K562 (cell line): Measurements from ENCODE around the gene PCDHA10. TPM values are rescaled to one million over a fixed set of nuclear protein-coding genes. Genes with fewer than 3 reads are reported as not detected.
"Not testable (repeated sequence)": the region's sequence is repeated elsewhere in the genome, so short reads cannot be mapped to it uniquely, and the experiment has no call there.

Source experiments
- ATAC-seq: fragments of 200-7000 bp; cut with Tn5 transposase; 3 replicates; pipeline ENCODE4 v1.9.1; 2020; ENCODE audit warnings: moderate library complexity
- BruUV-seq: library from RNA; stranded (reverse); fragments of 400-500 nt; replicated peaks from 2 replicates; lab custom pipeline; 2021; lab: Mats Ljungman, UMichigan
- CTCF ChIA-PET: fragments of 300-600 bp; formaldehyde crosslinking; extraction: SDS; loops from one replicate; lab custom pipeline; 2021; ENCODE audit warnings: low intra/inter-chr PET ratio; lab: Yijun Ruan, JAX
- POLR2A ChIA-PET: fragments of 300-600, 350-650 bp; sonication (Branson Sonifier 250); formaldehyde crosslinking; extraction: SDS; loops from one replicate; lab custom pipeline; 2021; ENCODE audit warnings: antibody characterized with exemption, inconsistent platforms; lab: Yijun Ruan, JAX
- DNase-seq, 4 experiments: peaks; one replicate each; pipeline versions ENCODE4 v3.0.0 to v3.0.0-alpha.2; 2011 to 2018; ENCODE audit warnings: low spot score in 3 of 4, mixed read lengths in 3 of 4; ENCODE audit errors: extremely low read depth in 1 of 4
- FAIRE-seq: peaks from 2 replicates; lab custom pipeline; 2011; peaks lifted over from hg19 to GRCh38; lab: Jason Lieb, UNC
- H2AFZ ChIP-seq: 2 replicates; pipeline ENCODE4 v1.6.0; 2011; ENCODE audit warnings: low read depth, low read length, control low read depth, inconsistent platforms
- H3K27ac ChIP-seq: fragments of 200-600 bp; 3 replicates; pipeline ENCODE4 v1.8.0; 2011; ENCODE audit warnings: low read depth, mild to moderate bottlenecking, control low read depth, inconsistent platforms, low read length, moderate library complexity, mixed read lengths; ENCODE audit errors: extremely low read depth
- H3K27me3 ChIP-seq, 2 experiments: fragments of 300-600 bp in 1 of 2; 2 replicates in 1 of 2; 3 replicates in 1 of 2; pipeline versions ENCODE4 v1.6.0 to v1.8.0; 2011; ENCODE audit warnings: inconsistent platforms in 2 of 2, low read length in 2 of 2, mild to moderate bottlenecking in 1 of 2, mixed read lengths in 1 of 2, moderate library complexity in 1 of 2; ENCODE audit not compliant: control insufficient read depth in 2 of 2, insufficient read depth in 2 of 2
- H3K36me3 ChIP-seq: fragments of 300-600 bp; 3 replicates; pipeline ENCODE4 v1.8.0; 2011; ENCODE audit warnings: mild to moderate bottlenecking, low read length, inconsistent platforms; ENCODE audit not compliant: control insufficient read depth, insufficient read depth
- H3K4me1 ChIP-seq, 2 experiments: fragments of 200-600 bp in 1 of 2; replicated peaks in 1 of 2; 2 replicates in 1 of 2; 3 replicates in 1 of 2; pipeline versions ENCODE4 v1.5.1 to v1.8.0; 2011; ENCODE audit warnings: inconsistent platforms in 2 of 2, low read length in 2 of 2, mild to moderate bottlenecking in 1 of 2, mixed read lengths in 1 of 2, moderate library complexity in 1 of 2; ENCODE audit not compliant: control insufficient read depth in 2 of 2, insufficient read depth in 2 of 2
- H3K4me2 ChIP-seq: 2 replicates; pipeline ENCODE4 v1.6.1; 2011; ENCODE audit warnings: low read length, control low read depth, inconsistent platforms, mixed read lengths; ENCODE audit not compliant: insufficient read depth
- H3K4me3 ChIP-seq: fragments of 200-600 bp; sonication (generic), shearing (Covaris generic); 2 replicates; pipeline ENCODE4 v1.5.1; 2016; ENCODE audit warnings: control low read depth, inconsistent platforms
- H3K79me2 ChIP-seq: fragments of 200-600 bp; 3 replicates; pipeline ENCODE4 v1.8.0; 2011; ENCODE audit warnings: low read length, inconsistent platforms; ENCODE audit not compliant: control insufficient read depth, insufficient read depth
- H3K9ac ChIP-seq, 2 experiments: 2 replicates each; pipeline versions ENCODE4 v1.6.0 to v1.6.1; 2011; ENCODE audit warnings: low read depth in 2 of 2, low read length in 2 of 2, control low read depth in 1 of 2, inconsistent platforms in 1 of 2, mild to moderate bottlenecking in 1 of 2, mixed read lengths in 1 of 2; ENCODE audit not compliant: insufficient read depth in 1 of 2
- H3K9me1 ChIP-seq: one replicate; pipeline ENCODE4 v1.6.0; 2011; ENCODE audit warnings: inconsistent platforms, mild to moderate bottlenecking, low read length, moderate library complexity; ENCODE audit not compliant: control insufficient read depth, insufficient read depth
- H3K9me3 ChIP-seq: replicated peaks from 2 replicates; pipeline ENCODE4 v1.5.1; 2011; ENCODE audit warnings: low read depth, low read length, inconsistent platforms; ENCODE audit not compliant: control insufficient read depth, insufficient read depth
- H4K20me1 ChIP-seq: replicated peaks from 2 replicates; pipeline ENCODE4 v1.6.1; 2011; ENCODE audit warnings: low read length, inconsistent platforms, mixed read lengths; ENCODE audit not compliant: control insufficient read depth, insufficient read depth
- RAD21 ChIP-seq, 2 experiments: fragments of 250-450 bp in 1 of 2; fragments of 450-650 bp in 1 of 2; sonication (Bioruptor Pico) in 1 of 2; formaldehyde crosslinking in 1 of 2; IDR thresholded peaks in 1 of 2; conservative IDR thresholded peaks in 1 of 2; 2 replicates each; pipeline versions ENCODE4 v1.4.0 to v1.8.0; 2020 to 2022; ENCODE audit warnings: mild to moderate bottlenecking in 2 of 2, moderate library complexity in 1 of 2
- TGIF2 ChIP-seq: sonication (generic); formaldehyde crosslinking; IDR thresholded peaks from 2 replicates; pipeline ENCODE4 v1.8.1; 2022; ENCODE audit warnings: mild to moderate bottlenecking, missing genetic modification reagents, moderate library complexity
- WGBS: fragments of 100-300 bp; shearing (Covaris generic); methylation state at CpG from one replicate; pipeline ENCODE4 v1.1.6; 2016; ENCODE audit warnings: low coverage, mixed read lengths; ENCODE audit not compliant: insufficient coverage; ENCODE audit errors: missing lambda C conversion rate; 5-methylcytosine and 5-hydroxymethylcytosine counted together
- in situ Hi-C: fragments of 300-500 bp; cut with MboI; formaldehyde crosslinking; loops from 4 replicates; pipeline ENCODE4 v1.15.0; 2018; ENCODE audit warnings: inconsistent platforms, mixed read lengths
- intact Hi-C: fragments of 100-400 bp; cut with micrococcal nuclease; formaldehyde crosslinking; loops from 2 replicates; pipeline ENCODE4 v1.14.2; 2022
- polyA plus RNA-seq, 8 experiments: library from polyadenylated mRNA; depleted of rRNA in 4 of 8; stranded (reverse) in 5 of 8; unstranded in 3 of 8; fragments of >200 nt; fragmentation: Nextera tagmentation in 2 of 8; fragmentation: Illumina TruSeq in 1 of 8; extraction: Ambion mirVana in 2 of 8; extraction: Trizol in 1 of 8; gene quantifications; 2 replicates each; pipeline versions ENCODE4 v1.2.1 to v1.2.3, GENCODE V29; 2011 to 2014; ENCODE audit warnings: inconsistent platforms in 1 of 8, missing spikeins in 1 of 8
- total RNA-seq, 7 experiments: library from RNA; depleted of rRNA in 6 of 7; stranded (reverse); fragments of >200 nt in 6 of 7; fragmentation: Illumina TruSeq in 2 of 7; extraction: Trizol in 2 of 7; gene quantifications; 2 replicates each; pipeline versions ENCODE4 v1.2.1 to v1.2.3, GENCODE V29; 2011 to 2021; ENCODE audit warnings: low replicate concordance in 1 of 7
- TF ChIP-seq, protein P1 (sequence below), 3 experiments: IDR thresholded peaks in 2 of 3; conservative IDR thresholded peaks in 1 of 3; 2 replicates each; pipeline ENCODE4 v1.5.1; 2011 to 2012; ENCODE audit warnings: low read length in 3 of 3, mild to moderate bottlenecking in 3 of 3, control low read depth in 2 of 3, improper control_type of control experiment in 1 of 3, inconsistent platforms in 1 of 3, low read depth in 1 of 3, mixed read lengths in 1 of 3, moderate library complexity in 1 of 3; ENCODE audit not compliant: insufficient read depth in 2 of 3

The PCDHA10 gene
- total and polyA plus RNA-seq, 9 of the 15 experiments (the other 6 are each of a cell fraction or from before 2014, with no cell fraction given), result not detected

DNA sequence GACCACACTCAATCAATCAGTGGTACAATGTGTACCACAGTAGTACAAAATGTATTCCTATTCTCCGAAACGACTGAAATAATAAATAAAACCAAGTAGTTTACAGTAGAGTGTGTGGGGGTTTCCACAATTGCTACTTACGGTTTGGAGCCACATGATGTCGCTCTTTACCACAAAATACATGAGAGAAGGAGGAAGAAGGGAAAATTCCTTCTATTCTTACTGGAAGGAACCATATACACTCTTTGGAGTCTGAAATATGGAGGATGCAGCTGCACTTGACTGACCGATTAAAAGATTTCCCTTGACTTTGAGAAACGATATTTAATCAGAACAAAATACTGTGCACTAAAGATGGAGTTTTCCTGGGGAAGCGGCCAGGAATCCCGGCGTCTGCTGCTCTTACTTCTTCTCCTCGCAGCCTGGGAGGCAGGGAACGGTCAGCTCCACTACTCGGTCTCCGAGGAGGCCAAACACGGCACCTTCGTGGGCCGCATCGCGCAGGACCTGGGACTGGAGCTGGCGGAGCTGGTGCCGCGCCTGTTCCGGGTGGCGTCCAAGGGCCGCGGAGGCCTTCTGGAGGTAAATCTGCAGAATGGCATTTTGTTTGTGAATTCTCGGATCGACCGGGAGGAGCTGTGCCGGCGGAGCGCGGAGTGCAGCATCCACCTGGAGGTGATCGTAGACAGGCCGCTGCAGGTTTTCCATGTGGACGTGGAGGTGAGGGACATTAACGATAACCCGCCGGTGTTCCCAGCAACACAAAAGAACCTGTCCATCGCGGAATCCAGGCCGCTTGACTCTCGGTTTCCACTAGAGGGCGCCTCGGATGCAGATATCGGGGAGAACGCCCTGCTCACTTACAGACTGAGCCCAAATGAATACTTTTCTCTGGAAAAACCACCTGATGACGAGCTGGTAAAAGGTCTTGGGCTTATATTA is 48.6 kb upstream of the PCDHA10 start, which contains the start of gene PCDHA4:
PCDHA4 (plus strand) TSS at position 235 of the 942 bp plus-strand sequence.
- H3K27ac ChIP-seq, result no peak within 1 kb of the TSS
- peaks cover 0 to 11% of the 10 kb centered on the region in 2 experiments; a peak in 2 of 5 replicates for H3K4me1 ChIP-seq
- ChIA-PET CTCF (no interaction called here), POLR2A (no interaction called here)
- no peaks in the 10 kb centered on the region for H3K27me3 ChIP-seq
- in situ Hi-C loops, result no loop called here
- H3K9ac ChIP-seq, result no peak within 1 kb of the TSS
- FAIRE-seq (no peak), ATAC-seq (peak; percentile 86), DNase-seq (peak in 3 of 4 experiments; percentile 13 to 47 (median 17))
- no peak within 1 kb of the TSS for H2AFZ ChIP-seq
- 9% methylated on average over 40 of the region's 47 CpGs for WGBS
- H4K20me1 ChIP-seq, result no peaks in the 10 kb centered on the region
- intact Hi-C loops, result no loop called here
- no TSS peak for BruUV-seq
- H3K79me2 ChIP-seq, result no peaks in the 10 kb centered on the region
- TF ChIP-seq RAD21 (CRISPR knock-in tag; conservative IDR thresholded peaks at IDR 0.05 in 1 of 2, IDR thresholded peaks at IDR 0.05 in 1 of 2) (peak in 1 of 2 experiments; percentile 22; a peak in 1 of 4 replicates), TGIF2 (CRISPR knock-in tag) (no peak)
- TF ChIP-seq, protein P1, sequence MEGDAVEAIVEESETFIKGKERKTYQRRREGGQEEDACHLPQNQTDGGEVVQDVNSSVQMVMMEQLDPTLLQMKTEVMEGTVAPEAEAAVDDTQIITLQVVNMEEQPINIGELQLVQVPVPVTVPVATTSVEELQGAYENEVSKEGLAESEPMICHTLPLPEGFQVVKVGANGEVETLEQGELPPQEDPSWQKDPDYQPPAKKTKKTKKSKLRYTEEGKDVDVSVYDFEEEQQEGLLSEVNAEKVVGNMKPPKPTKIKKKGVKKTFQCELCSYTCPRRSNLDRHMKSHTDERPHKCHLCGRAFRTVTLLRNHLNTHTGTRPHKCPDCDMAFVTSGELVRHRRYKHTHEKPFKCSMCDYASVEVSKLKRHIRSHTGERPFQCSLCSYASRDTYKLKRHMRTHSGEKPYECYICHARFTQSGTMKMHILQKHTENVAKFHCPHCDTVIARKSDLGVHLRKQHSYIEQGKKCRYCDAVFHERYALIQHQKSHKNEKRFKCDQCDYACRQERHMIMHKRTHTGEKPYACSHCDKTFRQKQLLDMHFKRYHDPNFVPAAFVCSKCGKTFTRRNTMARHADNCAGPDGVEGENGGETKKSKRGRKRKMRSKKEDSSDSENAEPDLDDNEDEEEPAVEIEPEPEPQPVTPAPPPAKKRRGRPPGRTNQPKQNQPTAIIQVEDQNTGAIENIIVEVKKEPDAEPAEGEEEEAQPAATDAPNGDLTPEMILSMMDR (IDR thresholded peaks at IDR 0.05 in 2 of 3, conservative IDR thresholded peaks at IDR 0.05 in 1 of 3; ENCODE audit: insufficient read depth in 2 of 3, low read depth in 1 of 3, low read length in 3 of 3), result peak; percentile 38 to 58 (median 56)
- H3K4me2 ChIP-seq, result no peak within 1 kb of the TSS
- H3K36me3 ChIP-seq, result no peaks in the 10 kb centered on the region
- H3K9me1 ChIP-seq, result no peaks in the 10 kb centered on the region
- no peaks in the 10 kb centered on the region; the same call in 1 of the 2 replicates for H3K9me3 ChIP-seq
- no peak within 1 kb of the TSS for H3K4me3 ChIP-seq

DNA sequence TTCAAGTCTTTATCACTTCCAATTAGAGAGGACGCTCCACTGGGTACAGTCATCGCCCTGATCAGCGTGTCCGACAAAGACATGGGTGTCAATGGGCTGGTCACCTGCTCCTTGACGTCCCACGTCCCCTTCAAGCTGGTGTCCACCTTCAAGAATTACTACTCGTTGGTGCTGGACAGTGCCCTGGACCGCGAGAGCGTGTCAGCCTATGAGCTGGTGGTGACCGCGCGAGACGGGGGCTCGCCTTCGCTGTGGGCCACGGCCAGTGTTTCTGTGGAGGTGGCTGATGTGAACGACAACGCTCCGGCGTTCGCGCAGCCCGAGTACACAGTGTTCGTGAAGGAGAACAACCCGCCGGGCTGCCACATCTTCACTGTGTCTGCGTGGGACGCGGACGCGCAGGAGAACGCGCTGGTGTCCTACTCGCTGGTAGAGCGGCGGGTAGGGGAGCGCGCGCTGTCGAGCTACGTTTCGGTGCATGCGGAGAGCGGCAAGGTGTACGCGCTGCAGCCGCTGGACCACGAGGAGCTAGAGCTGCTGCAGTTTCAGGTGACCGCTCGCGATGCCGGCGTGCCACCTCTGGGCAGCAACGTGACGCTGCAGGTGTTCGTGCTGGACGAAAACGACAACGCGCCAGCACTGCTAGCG is 47.3 kb upstream of the PCDHA10 start:
- H3K4me3 ChIP-seq, H3K9me1 ChIP-seq, H3K9ac ChIP-seq, ATAC-seq, H4K20me1 ChIP-seq, DNase-seq, H3K27ac ChIP-seq, H3K27me3 ChIP-seq, BruUV-seq, in situ Hi-C loops, H3K9me3 ChIP-seq, H2AFZ ChIP-seq, intact Hi-C loops, H3K4me1 ChIP-seq, H3K79me2 ChIP-seq, POLR2A ChIA-PET, FAIRE-seq, H3K4me2 ChIP-seq, CTCF ChIA-PET, H3K36me3 ChIP-seq: not testable (repeated sequence)
- 47% methylated on average over 50 of the region's 62 CpGs for WGBS
